Calu3 (cell line): Measurements from ENCODE around the gene ZBTB16. TPM values are rescaled to one million over a fixed set of nuclear protein-coding genes. Genes with fewer than 3 reads are reported as not detected.

Source experiments
- BruUV-seq: library from RNA; stranded (reverse); fragments of 400-500 nt; replicated peaks from 2 replicates; lab custom pipeline; 2021; lab: Mats Ljungman, UMichigan
- CTCF ChIA-PET: fragments of 300-600 bp; sonication (Branson Sonifier 250); formaldehyde crosslinking; loops from one replicate; lab custom pipeline; 2022; ENCODE audit warnings: antibody characterized with exemption; lab: Charles Lee
- DNase-seq: peaks from one replicate; pipeline ENCODE4 v3.0.0; 2022
- H3K27ac Mint-ChIP-seq: one replicate; pipeline ENCODE4 v1.8.0; 2022; ENCODE audit warnings: mixed read lengths; ENCODE audit not compliant: unreplicated experiment
- H3K27me3 Mint-ChIP-seq: one replicate; pipeline ENCODE4 v1.8.0; 2022; ENCODE audit warnings: mixed read lengths; ENCODE audit not compliant: unreplicated experiment
- H3K36me3 Mint-ChIP-seq: one replicate; pipeline ENCODE4 v1.8.0; 2022; ENCODE audit warnings: mild to moderate bottlenecking, moderate library complexity, mixed read lengths; ENCODE audit not compliant: insufficient read depth, unreplicated experiment
- H3K4me1 Mint-ChIP-seq: one replicate; pipeline ENCODE4 v1.8.0; 2022; ENCODE audit warnings: mild to moderate bottlenecking, low read depth, mixed read lengths; ENCODE audit not compliant: unreplicated experiment
- H3K4me3 Mint-ChIP-seq: one replicate; pipeline ENCODE4 v1.8.0; 2022; ENCODE audit warnings: mild to moderate bottlenecking, low read depth, moderate library complexity, mixed read lengths; ENCODE audit not compliant: unreplicated experiment
- H3K9me3 Mint-ChIP-seq: one replicate; pipeline ENCODE4 v1.8.0; 2022; ENCODE audit warnings: low read depth, mixed read lengths; ENCODE audit not compliant: unreplicated experiment
- CTCF ChIP-seq: fragments of 200-600 bp; IDR thresholded peaks from one replicate; pipeline ENCODE4 v1.8.0; 2022; ENCODE audit warnings: antibody characterized with exemption; ENCODE audit not compliant: unreplicated experiment
- intact Hi-C: fragments of 100-400 bp; cut with micrococcal nuclease; formaldehyde crosslinking; loops from one replicate; pipeline ENCODE4 v1.10.0; 2022; ENCODE audit not compliant: unreplicated experiment
- total RNA-seq: library from RNA; stranded (reverse); gene quantifications from 2 replicates; pipeline ENCODE4 v1.2.3, GENCODE V29; 2022

ZBTB16 gene
- total RNA-seq, 1 experiment from 2014 or later = not detected

GRCh38 chr11:114063149-114063828, 3.8 kb downstream of the ZBTB16 start:
- CTCF ChIA-PET = no interaction called here
- no peak overlapping the region for H3K27ac Mint-ChIP-seq
- no peak for TF ChIP-seq CTCF
- no peaks in the 10 kb centered on the region for H3K9me3 Mint-ChIP-seq
- H3K27me3 Mint-ChIP-seq = peaks cover 80% of the 10 kb centered on the region
- no peak overlapping the region for H3K4me3 Mint-ChIP-seq
- H3K36me3 Mint-ChIP-seq = peaks cover 4% of the 10 kb centered on the region
- H3K4me1 Mint-ChIP-seq = no peaks in the 10 kb centered on the region
- BruUV-seq = no TSS peak
- intact Hi-C loops = no loop called here
- DNase-seq = no peak

GRCh38 chr11:114063829-114064201, 4.3 kb downstream of the ZBTB16 start:
- no peak for TF ChIP-seq CTCF
- Mint-ChIP-seq H3K27ac (no peak overlapping the region), H3K27me3 (peaks cover 80% of the 10 kb centered on the region), H3K4me1 (no peaks in the 10 kb centered on the region), H3K36me3 (peaks cover 4% of the 10 kb centered on the region), H3K9me3 (no peaks in the 10 kb centered on the region), H3K4me3 (no peak overlapping the region)
- DNase-seq = no peak
- intact Hi-C loops = no loop called here
- no TSS peak for BruUV-seq
- CTCF ChIA-PET = no interaction called here

GRCh38 chr11:114064216-114064615, 4.7 kb downstream of the ZBTB16 start:
- H3K4me3 Mint-ChIP-seq = no peak overlapping the region
- CTCF ChIA-PET = no interaction called here
- DNase-seq = no peak
- H3K36me3 Mint-ChIP-seq = peaks cover 4% of the 10 kb centered on the region
- BruUV-seq = no TSS peak
- intact Hi-C loops = no loop called here
- TF ChIP-seq CTCF = no peak
- peaks cover 77% of the 10 kb centered on the region for H3K27me3 Mint-ChIP-seq
- no peaks in the 10 kb centered on the region for H3K9me3 Mint-ChIP-seq
- H3K4me1 Mint-ChIP-seq = no peaks in the 10 kb centered on the region
- H3K27ac Mint-ChIP-seq = no peak overlapping the region

GRCh38 chr11:114065094-114065493, 5.6 kb downstream of the ZBTB16 start:
- H3K36me3 Mint-ChIP-seq = peaks cover 4% of the 10 kb centered on the region
- no peak overlapping the region for H3K4me3 Mint-ChIP-seq

More at GRCh38 chr11:114065094-114065493, 5.6 kb downstream of the ZBTB16 start:
- CTCF ChIA-PET = no interaction called here
- DNase-seq = no peak
- intact Hi-C loops = no loop called here
- Mint-ChIP-seq H3K27me3 (peaks cover 68% of the 10 kb centered on the region), H3K27ac (no peak overlapping the region), H3K9me3 (no peaks in the 10 kb centered on the region), H3K4me1 (no peaks in the 10 kb centered on the region)
- no TSS peak for BruUV-seq
- TF ChIP-seq CTCF = no peak
